AG09319 (cell line): ENCODE data around the gene MRPL47.

Experiments used
- DNase-seq: peaks from one replicate; pipeline ENCODE4 v3.0.0-alpha.2; 2010; ENCODE audit warnings: low read depth; ENCODE audit errors: extremely low read depth
- TF ChIP-seq, protein P1 (sequence below): IDR thresholded peaks from 2 replicates; pipeline ENCODE4 v1.5.1; 2011; ENCODE audit warnings: low read depth, mild to moderate bottlenecking, inconsistent platforms, low read length, moderate library complexity

MRPL47 gene

DNA sequence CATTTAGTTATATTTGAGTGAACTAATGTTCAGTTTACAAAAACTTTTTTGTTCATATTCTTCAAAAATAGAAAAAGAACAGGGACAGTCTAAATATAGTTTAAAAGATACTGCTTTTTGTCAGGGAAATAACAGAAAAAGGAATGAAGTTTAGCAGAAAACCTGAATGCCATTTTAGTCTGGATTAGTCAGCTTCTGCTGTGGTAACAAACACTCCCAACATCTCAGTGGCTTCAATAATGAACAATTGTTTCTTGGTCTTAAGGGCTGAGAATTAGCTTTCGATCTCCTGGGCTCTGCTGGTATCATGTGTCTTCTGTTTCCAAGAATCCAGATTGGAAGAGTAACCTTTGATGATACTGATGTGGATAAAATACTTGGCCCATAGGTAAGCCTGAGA is 36.0 kb upstream of the MRPL47 start:
- no peak for DNase-seq

DNA sequence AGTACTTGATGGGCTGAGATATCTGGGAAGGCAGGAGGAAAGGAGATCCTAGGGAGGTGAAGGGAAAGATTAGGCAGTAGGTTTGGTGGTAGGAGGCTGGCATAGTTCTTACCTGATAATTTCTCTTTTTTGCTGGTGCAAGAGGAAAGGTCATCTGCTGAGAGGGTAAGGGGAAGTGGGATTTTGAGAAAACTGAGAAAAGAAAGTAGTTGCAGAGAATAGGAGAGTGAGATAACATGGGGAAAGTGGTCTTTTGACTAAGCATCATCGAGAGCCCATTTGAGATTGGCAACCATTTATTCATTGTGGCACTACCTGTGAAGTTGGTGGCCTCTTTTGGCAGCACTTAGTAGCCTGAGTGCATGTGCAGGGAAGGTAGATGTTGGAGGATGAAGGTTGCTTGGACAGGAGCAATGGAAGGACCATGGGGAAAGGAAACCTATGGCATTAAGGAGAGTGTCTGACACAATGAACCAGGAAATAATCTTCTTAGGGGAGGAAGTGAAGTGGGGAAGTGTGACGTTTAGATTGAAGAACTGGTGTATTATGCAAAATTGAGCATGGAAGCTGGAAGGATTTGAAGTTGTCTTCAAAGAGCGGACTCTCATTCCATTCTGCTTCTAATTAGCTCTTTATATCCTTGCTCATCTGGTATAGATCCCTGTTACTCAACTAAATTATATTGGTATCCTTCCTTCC is 26.5 kb upstream of the MRPL47 start:
- no peak for DNase-seq
- TF ChIP-seq, protein P1, sequence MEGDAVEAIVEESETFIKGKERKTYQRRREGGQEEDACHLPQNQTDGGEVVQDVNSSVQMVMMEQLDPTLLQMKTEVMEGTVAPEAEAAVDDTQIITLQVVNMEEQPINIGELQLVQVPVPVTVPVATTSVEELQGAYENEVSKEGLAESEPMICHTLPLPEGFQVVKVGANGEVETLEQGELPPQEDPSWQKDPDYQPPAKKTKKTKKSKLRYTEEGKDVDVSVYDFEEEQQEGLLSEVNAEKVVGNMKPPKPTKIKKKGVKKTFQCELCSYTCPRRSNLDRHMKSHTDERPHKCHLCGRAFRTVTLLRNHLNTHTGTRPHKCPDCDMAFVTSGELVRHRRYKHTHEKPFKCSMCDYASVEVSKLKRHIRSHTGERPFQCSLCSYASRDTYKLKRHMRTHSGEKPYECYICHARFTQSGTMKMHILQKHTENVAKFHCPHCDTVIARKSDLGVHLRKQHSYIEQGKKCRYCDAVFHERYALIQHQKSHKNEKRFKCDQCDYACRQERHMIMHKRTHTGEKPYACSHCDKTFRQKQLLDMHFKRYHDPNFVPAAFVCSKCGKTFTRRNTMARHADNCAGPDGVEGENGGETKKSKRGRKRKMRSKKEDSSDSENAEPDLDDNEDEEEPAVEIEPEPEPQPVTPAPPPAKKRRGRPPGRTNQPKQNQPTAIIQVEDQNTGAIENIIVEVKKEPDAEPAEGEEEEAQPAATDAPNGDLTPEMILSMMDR: no peak

More for the DNA sequence above, 36.0 kb upstream of the MRPL47 start:
- TF ChIP-seq, protein P1: no peak

DNA sequence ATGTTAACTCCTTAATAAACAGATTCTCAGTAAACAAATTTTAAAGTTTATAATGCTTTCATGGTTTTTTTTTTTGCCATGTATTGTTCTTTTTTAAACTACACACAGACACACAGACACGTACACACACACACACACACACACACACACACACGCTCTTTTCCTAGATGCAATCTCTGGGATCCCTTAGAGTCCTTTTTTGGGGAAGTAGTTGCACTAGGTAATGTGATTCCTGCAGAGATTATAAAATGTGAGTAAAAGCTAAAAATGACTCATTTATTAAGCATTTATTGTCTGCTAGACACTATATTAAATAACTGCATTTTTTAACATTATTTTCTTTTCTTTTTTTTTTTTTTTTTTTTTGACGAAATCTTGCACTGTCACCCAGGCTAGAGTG is 20.0 kb upstream of the MRPL47 start:
- TF ChIP-seq, protein P1: no peak
- DNase-seq: no peak

DNA sequence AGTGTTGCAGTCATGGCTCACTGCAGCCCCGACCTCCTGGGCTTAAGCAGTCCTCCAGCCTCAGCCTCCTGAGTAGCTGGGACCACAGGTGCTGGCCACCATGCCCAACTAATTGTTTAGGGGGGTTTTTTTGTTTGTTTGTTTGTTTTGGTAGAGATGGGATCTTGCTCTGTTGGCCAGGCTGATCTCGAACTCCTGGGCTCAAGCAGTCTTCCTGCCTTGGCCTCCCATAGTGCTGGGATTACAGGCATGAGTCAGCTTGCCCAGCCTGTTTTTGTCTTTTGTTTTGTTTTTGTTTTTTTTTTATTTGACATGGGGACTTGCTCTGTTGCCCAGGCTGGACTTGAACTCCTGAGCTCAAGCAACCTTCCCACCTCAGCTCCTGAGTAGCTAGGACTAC is 17.6 kb upstream of the MRPL47 start:
- TF ChIP-seq, protein P1: no peak
- no peak for DNase-seq

DNA sequence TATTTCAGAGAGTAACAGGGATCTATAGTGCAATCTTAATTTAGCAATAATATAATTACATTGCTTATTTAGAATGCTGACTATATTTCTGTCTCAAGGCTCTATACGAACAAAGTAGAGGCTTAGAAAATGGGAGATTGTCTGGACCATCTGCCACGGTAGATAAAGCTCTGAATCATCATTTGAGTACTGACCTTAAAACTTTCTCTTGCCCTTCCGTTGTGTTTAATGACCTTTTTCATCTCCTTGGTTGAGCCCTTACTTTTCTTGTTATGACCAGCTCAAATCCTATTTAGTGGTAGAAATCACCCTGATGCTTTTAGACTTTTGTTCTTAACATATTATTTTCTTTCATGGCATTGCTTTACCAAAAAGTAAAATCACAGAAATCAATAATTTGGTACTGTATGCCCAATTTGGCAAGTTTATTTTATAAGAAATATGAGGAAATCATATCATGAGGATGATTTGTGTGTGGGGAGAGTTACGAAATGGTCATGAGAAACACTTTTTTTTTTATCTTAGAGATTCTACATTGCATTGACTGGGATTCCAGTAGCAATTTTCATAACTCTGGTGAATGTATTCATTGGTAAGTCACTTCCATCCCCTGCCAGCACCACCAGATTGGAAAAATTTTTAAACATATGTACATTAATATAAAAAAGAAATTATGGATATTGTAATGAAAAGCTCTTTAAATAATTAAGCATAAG is 11.2 kb upstream of the MRPL47 start:
- no peak for DNase-seq
- TF ChIP-seq, protein P1: no peak

DNA sequence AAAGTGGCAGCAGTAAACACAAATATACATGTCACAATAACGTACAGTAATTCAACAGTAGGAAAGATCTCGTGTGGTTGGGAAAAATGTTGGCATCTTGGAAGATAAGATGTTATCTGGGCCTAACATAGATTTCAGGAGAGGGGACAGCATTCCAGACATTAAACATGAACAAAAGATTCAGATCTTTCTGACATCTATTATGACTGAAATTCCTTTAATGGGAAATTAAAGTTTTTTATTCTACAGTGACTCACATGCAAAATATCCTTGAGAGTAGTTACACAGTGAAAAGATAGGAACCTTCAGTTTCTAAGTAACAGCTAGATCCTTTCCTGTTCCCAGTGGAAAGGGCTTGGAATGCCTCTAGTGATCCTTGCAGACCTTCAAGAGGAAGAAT is 9.4 kb upstream of the MRPL47 start:
- TF ChIP-seq, protein P1: no peak
- DNase-seq: no peak

DNA sequence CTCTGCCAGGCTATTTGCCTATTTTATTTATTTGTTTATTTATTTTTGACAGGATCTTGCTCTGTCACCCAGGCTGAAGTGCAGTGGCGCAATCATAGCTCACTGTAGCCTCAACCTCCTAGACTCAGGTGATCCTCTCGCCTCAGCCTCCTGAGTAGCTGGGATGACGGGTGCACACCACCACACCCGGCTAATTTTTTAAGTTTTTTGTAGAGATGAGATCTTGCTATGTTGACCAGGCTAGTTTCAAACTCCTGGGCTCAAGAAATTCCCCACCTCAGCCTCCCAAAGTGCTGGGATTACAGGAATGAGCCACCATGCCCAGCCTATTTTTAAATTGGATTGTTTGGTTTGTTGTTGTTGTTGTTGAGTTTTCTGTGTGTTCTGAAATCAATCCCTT is 5.6 kb upstream of the MRPL47 start:
- TF ChIP-seq, protein P1: no peak
- no peak for DNase-seq
